Mesodermal cell (in vitro differentiated cells): ENCODE measurements around the gene CA11.
"Not testable (repeated sequence)": the region's sequence is repeated elsewhere in the genome, so short reads cannot be mapped to it uniquely, and the experiment has no call there.

Source experiments
- H3K27ac ChIP-seq: 2 replicates; pipeline ENCODE4 v1.7.0; 2013; ENCODE audit warnings: mild to moderate bottlenecking, low read depth, low read length, moderate library complexity; ENCODE audit not compliant: severe bottlenecking
- H3K36me3 ChIP-seq: 2 replicates; pipeline ENCODE4 v1.7.1; 2013; ENCODE audit warnings: mild to moderate bottlenecking, low read length, moderate library complexity; ENCODE audit not compliant: control insufficient read depth, insufficient read depth
- H3K4me1 ChIP-seq: one replicate; pipeline ENCODE4 v1.7.1; 2013; ENCODE audit warnings: mild to moderate bottlenecking, low read length; ENCODE audit not compliant: insufficient read depth, control insufficient read depth, poor library complexity, severe bottlenecking
- H3K4me3 ChIP-seq: 2 replicates; pipeline ENCODE4 v1.7.0; 2013; ENCODE audit warnings: low read length, control low read depth, mild to moderate bottlenecking; ENCODE audit not compliant: insufficient read depth, poor library complexity, severe bottlenecking; ENCODE audit errors: extremely low read depth
- H3K9me3 ChIP-seq: 2 replicates; pipeline ENCODE4 v1.7.1; 2013; ENCODE audit warnings: mild to moderate bottlenecking, low read length, moderate library complexity; ENCODE audit not compliant: control insufficient read depth
- WGBS, 2 experiments: methylation state at CpG; one replicate each; pipeline ENCODE4 v1.1.5; 2013; ENCODE audit warnings: missing lambda C conversion rate in 2 of 2; ENCODE audit not compliant: insufficient coverage in 2 of 2; 5-methylcytosine and 5-hydroxymethylcytosine counted together

The CA11 gene

GRCh38 chr19:48634424-48635262, 11.3 kb downstream of the CA11 start:
- Histone ChIP-seq H3K27ac (peak overlapping the region; percentile 3), H3K4me3 (peak overlapping the region; percentile 43), H3K4me1 (peaks cover 23% of the 10 kb centered on the region), H3K9me3 (no peaks in the 10 kb centered on the region), H3K36me3 (no peaks in the 10 kb centered on the region)
- 16 to 17% methylated on average over 20 to 30 of the region's 37 CpGs for WGBS, 2 experiments

DNA sequence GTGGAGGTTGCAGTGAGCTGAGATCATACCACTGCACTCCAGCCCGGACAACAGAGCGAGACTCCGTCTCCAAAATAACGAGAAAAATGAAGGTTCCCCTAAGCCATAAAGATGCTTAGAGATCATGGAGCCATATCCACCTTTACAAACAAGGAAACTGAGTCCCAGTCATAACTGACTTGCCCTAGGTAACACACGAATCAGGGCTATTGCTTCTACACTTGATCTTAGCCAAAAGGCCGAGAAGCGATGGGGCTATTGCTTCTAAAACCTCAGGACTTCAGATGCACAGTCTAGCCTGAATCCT, 12.0 kb downstream of the CA11 start:
- WGBS, 2 experiments = 85 to 86% methylated on average over 5 to 7 of the region's 7 CpGs
- H3K27ac ChIP-seq = no peak overlapping the region
- no peak overlapping the region for H3K4me3 ChIP-seq
- H3K9me3 ChIP-seq = no peaks in the 10 kb centered on the region
- H3K4me1 ChIP-seq = peaks cover 23% of the 10 kb centered on the region
- no peaks in the 10 kb centered on the region for H3K36me3 ChIP-seq

DNA sequence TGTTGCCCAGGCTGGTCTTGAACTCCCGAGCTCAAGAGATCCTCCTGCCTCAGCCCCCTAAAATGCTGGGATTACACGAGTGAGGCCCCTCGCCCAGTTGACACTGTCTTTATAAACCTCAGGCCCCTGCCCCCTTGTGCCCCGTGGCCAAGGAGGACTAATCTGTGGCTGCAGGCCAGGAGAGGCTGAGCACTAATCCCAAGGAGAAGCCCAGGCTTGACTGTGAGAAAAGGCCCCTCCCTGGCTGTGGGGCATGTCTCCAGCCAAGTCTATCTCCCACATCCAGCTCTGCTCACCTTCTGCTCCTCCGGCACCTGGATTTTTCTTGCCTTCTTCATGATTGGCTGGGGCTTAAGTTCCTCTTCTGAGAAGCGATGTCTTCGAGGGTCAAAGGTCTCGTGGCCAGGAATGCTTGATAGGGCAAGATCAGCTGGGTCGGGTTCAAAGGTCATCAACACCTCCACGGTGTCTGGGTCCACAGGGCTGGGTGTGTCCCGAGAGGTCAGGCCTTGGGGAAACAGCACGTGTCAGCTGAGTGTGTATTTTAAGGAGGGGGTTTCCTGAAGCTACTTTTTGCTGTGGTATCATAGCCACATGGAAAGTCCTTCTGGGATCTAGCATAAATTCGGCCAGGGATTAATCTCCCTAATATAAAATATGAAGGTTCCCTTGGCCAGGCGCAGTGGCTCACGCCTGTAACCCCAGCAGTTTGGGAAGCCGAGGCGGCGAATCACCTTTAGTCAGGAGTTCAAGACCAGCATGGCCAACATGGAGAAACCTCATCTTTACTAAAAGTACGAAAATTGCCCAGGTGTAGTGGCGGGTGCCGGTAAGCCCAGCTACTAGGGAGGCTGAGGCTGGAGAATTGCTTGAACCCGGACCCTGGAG, 12.6 kb downstream of the CA11 start:
- 91 to 92% methylated on average over 20 to 21 of the region's 22 CpGs for WGBS, 2 experiments
- peak overlapping the region; percentile 29 for H3K27ac ChIP-seq
- H3K4me3 ChIP-seq = no peak overlapping the region
- H3K36me3 ChIP-seq = no peaks in the 10 kb centered on the region
- H3K4me1 ChIP-seq = peaks cover 23% of the 10 kb centered on the region
- H3K9me3 ChIP-seq = no peaks in the 10 kb centered on the region

- Histone ChIP-seq H3K4me3 (no peak overlapping the region), H3K36me3 (no peaks in the 10 kb centered on the region), H3K9me3 (no peaks in the 10 kb centered on the region), H3K27ac (peak overlapping the region; percentile 29), H3K4me1 (peaks cover 23% of the 10 kb centered on the region)
Observed at GRCh38 chr19:48632692-48633147, 13.3 kb downstream of the CA11 start.

- peak overlapping the region; percentile 29 for H3K27ac ChIP-seq
- not testable (repeated sequence) for H3K36me3 ChIP-seq, H3K9me3 ChIP-seq, H3K4me3 ChIP-seq
- peaks cover 23% of the 10 kb centered on the region for H3K4me1 ChIP-seq
- 84 to 99% methylated on average over 11 of the region's 11 CpGs for WGBS, 2 experiments
Observed at GRCh38 chr19:48632286-48632685, 13.7 kb downstream of the CA11 start.

GRCh38 chr19:48631225-48631624, 14.8 kb downstream of the CA11 start:
- Histone ChIP-seq H3K9me3 (no peaks in the 10 kb centered on the region), H3K4me3 (no peak overlapping the region), H3K36me3 (peaks cover 5% of the 10 kb centered on the region), H3K4me1 (peaks cover 23% of the 10 kb centered on the region), H3K27ac (no peak overlapping the region)
- 87 to 90% methylated on average over 2 to 3 of the region's 3 CpGs for WGBS, 2 experiments

DNA sequence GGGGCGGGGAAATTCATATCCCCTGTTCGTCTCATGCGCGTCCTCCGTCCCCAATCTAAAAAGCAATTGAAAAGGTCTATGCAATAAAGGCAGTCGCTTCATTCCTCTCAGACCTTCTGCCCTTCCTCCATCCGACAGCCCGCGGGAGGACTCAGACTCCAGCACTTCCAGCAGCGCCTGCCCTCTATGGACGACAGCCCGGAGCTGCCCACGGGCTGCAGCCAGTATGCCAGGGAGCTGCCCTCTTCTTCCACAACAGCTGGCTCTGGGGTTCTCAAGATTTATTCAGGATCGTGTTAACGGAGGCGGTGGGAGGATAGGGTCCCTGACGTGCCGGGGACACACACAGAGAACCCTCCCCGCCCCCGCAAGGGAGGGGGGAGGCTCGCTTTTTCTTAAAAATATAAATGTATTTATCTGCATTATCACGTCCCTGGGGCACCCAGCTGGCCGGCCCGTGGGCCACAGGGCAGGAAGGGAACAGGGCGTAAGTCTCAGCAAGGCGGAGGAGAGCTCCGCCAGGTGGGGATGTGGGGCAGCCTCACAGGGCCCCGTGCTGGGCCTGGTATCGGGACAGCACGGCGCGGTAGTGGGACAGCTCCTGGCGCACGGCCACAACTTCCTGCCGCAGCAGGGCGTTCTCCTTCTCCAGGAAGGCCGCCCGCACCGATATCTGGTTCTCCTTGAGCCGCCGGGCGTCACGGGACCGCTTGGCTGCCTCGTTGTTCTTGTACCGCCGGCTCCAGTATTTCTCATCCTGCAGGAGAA, 15.5 kb downstream of the CA11 start:
- Histone ChIP-seq H3K4me1 (peaks cover 23% of the 10 kb centered on the region), H3K36me3 (peaks cover 5% of the 10 kb centered on the region), H3K27ac (peak overlapping the region; percentile 29), H3K4me3 (peak overlapping the region; percentile 22), H3K9me3 (no peaks in the 10 kb centered on the region)
- WGBS, 2 experiments = 7 to 8% methylated on average over 28 to 31 of the region's 47 CpGs

DNA sequence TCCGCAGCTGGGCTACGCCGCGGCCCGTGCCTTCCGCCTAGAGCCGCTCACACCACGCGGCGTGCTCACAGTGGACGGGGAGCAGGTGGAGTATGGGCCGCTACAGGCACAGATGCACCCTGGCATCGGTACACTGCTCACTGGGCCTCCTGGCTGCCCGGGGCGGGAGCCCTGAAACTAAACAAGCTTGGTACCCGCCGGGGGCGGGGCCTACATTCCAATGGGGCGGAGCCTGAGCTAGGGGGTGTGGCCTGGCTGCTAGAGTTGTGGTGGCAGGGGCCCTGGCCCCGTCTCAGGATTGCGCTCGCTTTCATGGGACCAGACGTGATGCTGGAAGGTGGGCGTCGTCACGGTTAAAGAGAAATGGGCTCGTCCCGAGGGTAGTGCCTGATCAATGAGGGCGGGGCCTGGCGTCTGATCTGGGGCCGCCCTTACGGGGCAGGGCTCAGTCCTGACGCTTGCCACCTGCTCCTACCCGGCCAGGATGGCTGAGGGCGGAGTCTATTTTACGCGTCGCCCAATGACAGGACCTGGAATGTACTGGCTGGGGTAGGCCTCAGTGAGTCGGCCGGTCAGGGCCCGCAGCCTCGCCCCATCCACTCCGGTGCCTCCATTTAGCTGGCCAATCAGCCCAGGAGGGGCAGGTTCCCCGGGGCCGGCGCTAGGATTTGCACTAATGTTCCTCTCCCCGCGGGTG, 16.2 kb downstream of the CA11 start:
- Histone ChIP-seq H3K4me1 (peaks cover 23% of the 10 kb centered on the region), H3K4me3 (peak overlapping the region; percentile 22), H3K27ac (peak overlapping the region; percentile 29), H3K9me3 (no peaks in the 10 kb centered on the region), H3K36me3 (peaks cover 5% of the 10 kb centered on the region)
- 39% methylated on average over 46 to 48 of the region's 48 CpGs for WGBS, 2 experiments

DNA sequence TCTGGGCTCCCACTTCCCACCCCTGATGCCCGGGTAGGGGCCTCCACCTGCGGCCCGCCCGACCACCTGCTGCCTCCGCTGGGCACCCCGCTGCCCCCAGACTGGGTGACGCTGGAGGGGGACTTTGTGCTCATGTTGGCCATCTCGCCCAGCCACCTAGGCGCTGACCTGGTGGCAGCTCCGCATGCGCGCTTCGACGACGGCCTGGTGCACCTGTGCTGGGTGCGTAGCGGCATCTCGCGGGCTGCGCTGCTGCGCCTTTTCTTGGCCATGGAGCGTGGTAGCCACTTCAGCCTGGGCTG, 16.7 kb downstream of the CA11 start:
- H3K9me3 ChIP-seq = no peaks in the 10 kb centered on the region
- H3K4me3 ChIP-seq = no peak overlapping the region
- 97% methylated on average over 21 to 22 of the region's 22 CpGs for WGBS, 2 experiments
- no peak overlapping the region for H3K27ac ChIP-seq
- peaks cover 5% of the 10 kb centered on the region for H3K36me3 ChIP-seq
- H3K4me1 ChIP-seq = peaks cover 22% of the 10 kb centered on the region
